GM18517 (cell line): Measurements from ENCODE around the gene ANKRD55.
"Not testable (repeated sequence)": the region's sequence is repeated elsewhere in the genome, so short reads cannot be mapped to it uniquely, and the experiment has no call there.

Experiments used
- ATAC-seq: cut with Tn5 transposase; IDR thresholded peaks from one replicate; pipeline ENCODE4 v1.9.1; 2021; ENCODE audit warnings: mild to moderate bottlenecking, moderate library complexity; ENCODE audit not compliant: unreplicated experiment

Gene ANKRD55

DNA sequence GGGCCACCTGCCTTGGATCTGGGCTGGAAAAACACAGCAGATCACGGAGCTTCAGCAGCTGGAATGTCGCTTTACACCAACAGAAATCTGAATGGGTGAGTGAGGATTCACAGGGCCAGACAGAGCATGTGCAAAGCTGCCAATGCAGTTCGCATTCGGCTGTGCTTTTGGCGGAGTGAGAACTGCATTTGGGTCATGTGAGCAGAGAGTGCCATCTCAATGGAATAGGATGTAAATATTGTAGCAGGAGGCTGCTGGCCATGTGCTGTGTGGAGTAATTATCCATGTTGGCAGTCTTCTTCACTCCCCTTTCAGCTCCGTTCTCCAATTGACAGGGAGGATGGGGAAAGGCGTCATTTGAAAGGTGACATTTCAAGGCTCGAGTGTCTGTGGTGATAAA, at the start of gene ANKRD55:
TSS of gene ANKRD55 (minus strand) at position 101 of the 400 bp plus-strand sequence. CDS start 417 bp downstream, outside the sequence.
- ATAC-seq: no peak

DNA sequence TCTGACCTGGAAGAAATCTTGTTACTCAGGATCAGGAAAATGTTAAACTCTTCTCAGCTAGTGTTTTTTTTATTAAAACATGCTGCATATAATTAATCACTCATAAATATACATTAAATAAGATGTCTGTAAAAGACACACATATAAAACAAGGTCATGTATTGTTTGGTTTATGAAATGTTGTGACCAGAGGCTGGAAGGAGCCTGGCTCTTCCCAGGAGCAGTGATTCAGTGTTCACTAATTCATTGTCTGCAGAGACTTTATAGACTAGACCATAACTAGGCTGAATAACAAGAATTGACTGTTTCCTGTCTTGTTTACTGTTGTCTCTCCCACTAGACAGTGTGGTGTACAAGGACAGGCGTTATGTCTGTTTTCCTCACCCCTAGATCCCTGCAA, 49.1 kb upstream of the ANKRD55 start:
- no peak for ATAC-seq

DNA sequence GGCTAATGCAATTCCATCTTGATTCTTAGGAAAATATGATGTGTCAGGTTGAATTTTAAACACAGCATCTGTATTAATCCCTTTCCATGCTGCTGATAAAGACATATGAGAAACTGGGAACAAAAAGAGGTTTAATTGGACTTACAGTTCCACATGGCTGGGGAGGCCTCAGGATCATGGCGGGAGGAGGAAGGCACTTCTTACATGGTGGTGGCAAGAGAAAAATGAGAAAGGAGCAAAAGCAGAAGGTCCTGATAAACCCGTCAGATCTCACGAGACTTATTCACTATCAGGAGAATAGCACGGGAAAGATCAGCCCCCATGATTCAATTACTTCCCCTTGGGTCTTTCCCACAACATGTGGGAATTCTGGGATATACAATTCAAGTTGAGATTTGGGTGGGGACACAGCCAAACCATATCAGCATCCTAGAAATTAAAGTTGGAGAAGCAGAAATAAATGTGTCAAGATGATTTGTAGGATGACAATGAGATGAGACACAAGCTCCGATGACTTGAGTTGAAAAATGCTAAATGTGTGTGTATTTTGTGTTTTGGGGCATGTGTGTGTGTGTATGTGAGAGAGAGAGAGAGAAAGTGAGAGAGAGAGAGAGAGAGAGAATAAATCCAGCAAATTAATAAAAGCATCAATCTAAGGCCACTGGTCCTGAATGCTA, 48.5 kb upstream of the ANKRD55 start:
- no peak for ATAC-seq

DNA sequence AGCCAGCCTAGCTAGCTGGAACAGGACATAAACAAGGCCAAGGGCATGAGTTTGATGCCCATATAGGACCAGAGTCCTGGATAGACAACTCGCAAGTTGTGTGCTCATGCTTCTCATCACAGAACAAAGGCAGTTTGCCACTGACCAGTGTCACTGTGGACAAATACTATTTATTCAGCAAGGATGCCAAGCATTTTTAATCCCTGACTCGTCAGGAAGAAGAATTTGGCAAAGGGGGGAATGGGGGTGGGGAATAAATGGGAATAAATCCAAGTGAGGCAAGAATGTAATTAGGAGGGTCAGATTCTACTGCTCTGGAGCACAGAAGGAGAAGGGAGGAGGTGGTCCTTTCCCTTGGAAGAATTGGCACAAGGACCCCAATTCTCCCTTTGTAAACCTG, 46.8 kb upstream of the ANKRD55 start:
- no peak for ATAC-seq

DNA sequence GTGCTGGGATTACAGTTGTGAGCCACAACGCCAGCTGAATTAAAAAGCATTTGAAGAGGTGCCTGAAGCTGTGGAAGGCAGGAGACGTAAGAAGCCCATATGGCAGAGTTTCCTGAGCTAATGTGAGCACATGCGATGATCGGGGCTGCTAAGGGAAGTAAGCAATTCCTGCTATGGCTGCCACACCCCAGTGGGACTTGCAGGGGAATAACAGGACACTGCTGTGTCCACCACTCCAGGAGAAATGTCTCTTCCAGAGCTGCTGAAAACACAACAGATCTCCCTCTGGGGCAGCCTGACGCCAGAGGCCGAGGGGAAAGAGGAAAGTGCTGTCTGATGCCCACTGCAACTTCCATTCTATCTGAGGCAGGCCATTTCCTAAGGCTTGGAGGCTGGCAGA, 46.2 kb upstream of the ANKRD55 start:
- ATAC-seq: no peak

DNA sequence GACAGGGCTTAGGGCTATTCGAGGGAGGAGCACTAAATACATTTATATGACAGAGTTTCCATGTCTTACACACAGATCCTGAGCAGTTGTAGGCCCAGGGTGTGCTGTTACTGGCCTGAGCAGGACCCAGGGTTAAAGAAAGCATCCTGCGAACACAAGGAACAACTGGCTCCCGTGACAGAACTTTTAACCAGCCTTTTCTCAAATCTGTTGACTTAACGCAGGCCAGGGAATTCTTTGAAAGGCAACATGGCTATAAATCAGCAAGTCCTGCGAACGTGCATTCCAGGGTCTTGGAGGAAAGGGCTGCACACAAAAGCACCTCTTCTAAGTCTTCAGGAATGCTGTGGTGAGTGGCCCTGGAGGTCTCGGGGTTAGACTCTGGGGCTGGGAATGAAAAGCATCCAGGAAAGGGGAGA, 45.2 kb upstream of the ANKRD55 start:
- no peak for ATAC-seq

DNA sequence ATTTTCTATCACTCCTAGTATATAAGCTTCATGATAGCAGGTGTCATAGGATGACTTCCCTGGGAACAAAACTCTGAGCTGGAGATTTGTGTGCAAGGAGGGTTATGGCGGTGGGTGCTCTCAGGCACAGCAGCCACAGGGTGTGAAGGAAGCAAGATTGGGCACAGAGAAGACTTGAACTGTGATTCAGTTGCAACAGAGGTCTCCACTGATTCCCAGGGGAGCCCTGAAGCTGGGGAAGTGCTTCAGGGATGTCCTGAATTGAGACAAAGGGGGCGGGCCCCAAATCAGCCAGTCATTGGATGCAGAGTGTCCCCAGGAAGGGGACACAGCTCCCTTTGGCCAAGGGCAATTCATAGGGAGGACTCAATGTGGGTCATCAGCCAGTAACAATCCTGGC, 44.4 kb upstream of the ANKRD55 start:
- no peak for ATAC-seq

DNA sequence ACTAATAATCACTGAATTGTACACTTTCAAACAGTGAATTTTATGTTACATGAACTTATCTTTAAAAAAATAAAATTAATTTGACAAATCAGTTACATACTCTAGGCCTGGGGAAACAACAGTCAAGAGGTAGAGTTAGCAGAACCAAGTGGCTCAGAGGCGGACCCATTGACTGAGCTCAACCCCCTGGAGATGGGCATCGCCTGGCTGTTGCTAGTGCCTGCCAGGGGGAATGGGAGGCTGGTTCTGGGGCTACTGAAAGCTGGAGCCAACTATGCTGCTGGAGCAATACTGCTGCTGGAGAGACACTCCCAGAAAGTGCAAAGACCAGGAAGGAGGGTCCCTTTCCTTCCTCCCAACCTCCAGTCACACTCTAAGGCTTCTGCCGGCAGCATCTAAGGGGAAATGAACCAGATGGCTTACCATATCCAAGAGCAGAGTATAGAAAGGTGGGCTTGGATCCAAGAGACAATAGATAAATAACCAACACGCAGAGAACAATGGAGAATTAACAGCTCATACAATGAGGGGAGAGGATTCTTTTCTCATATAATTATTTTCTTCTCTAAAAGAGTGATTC, 40.3 kb upstream of the ANKRD55 start:
- ATAC-seq: no peak

DNA sequence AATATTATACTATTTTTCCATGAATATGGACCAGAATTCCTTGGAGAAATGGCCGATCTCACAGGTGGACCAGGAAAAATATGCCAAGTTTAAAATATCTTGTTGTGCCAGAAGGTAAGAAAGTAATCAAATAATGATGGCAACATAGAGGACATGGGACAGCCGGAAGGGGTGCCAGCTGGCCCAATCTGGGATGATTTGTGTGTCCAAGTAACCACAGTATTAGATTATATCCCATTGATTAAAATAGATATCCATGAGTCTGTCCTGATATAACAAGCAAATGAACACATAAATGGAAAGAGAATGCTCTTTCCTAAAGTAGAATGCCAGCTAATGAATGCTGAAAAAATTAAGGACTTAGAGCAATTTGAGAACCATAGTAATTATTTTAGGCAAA, 39.6 kb upstream of the ANKRD55 start:
- ATAC-seq: no peak

DNA sequence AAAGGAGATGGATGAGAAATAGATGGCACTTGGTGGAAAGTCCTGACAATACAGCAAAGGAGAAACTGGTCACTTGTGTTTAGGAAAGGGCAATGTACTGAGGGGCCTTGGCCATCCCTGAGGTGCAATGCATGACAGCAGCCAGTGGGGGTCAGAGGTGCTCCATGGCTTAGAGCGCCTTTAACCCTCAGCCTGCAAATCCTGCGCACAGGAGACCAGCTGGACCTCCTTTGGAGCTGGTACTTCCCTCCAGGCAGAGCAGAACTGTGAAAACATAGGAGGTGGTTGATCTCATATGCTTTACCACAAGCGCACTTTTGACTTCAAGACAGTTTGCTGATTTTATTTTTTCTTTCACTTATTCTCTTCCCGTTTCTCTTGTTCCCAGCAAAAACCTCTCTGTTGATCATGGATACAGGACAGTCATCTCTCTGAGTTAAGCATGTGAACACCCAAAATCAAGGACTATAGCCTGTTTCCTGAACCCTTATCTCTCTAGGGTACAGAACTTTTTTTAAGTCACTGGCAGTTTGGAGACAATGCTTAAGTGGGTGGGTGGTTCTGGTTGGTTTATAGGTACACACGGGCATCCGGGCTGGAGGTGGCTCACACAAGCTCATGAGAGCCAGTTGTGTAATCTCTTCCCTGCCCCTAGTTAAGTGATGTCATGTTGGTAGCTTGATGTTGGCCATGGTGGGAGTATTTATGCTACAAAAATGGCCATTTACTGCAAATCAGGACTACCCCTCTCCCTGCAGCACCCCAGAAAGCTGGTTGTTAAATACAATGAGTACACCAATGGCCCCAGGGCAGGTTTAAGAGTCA, 37.6 kb upstream of the ANKRD55 start:
- peak; percentile 80 for ATAC-seq

DNA sequence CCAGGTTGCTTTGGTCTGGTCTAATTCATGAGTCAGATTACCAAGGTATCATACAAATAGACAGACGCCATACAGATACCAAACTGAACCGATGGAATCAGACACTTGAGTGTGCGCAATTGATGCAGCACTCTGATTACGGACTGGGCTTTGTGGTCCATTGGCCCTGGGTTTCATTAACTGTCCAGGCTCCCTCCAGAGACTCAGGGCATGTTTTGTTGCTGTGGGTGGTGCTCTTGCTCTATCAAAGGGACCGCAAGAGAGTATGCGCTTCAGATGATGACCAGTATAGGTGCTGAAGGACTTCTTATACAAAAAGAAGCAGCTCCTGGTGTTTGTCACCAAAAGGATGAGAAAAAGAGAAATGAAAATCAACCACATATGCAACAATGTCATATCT, 36.9 kb upstream of the ANKRD55 start:
- ATAC-seq: peak; percentile 10

DNA sequence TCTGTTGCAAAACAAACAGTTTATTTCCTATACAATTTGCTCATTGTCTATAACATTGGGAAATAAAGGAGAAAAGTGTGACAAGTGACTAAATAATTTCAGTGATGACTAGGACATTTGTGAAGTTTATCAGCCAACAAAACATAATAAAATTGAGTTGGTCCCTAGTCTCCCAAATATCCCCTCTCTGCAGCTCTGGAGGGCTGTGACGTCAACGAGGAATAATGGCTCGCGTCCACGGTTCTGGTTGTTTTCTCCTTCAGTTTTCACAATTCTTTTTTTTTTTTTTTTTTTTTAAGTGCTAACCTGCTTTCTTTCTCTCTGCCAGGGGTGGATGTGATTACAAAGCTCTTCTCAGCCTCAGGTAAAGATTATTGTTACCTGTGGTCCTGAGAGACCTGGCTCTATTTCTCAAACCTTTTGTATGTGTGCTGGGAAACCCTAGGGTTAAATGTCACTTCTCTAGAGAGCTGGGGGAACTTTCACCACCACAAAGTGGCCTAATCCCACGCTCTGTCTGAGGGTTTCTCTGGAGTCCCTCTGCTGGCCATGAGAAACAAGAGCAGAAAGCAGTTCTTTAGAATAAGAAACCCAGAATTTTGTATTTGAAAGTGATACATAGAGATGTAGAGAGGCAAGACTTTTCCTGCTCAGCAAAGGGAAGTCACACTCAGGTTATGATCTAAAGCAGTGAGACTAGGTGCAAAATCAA, 36.2 kb upstream of the ANKRD55 start:
- ATAC-seq: no peak

DNA sequence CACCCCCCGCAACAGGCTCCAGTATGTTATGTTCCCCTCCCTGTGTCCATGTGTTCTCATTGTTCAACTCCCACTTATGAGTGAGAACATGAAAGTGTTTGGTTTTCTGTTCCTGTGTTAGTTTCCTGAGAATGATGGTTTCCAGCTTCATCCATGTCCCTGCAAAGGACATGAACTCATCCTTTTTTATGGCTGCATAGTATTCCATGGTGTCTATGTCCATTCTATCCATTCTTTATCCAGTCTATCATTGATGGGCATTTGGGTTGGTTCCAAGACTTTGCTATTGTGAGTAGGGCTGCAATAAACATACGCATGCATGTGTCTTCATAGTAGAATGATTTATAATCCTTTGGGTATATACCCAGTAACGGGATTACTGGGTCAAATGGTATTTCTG, 35.6 kb upstream of the ANKRD55 start:
- not testable (repeated sequence) for ATAC-seq

DNA sequence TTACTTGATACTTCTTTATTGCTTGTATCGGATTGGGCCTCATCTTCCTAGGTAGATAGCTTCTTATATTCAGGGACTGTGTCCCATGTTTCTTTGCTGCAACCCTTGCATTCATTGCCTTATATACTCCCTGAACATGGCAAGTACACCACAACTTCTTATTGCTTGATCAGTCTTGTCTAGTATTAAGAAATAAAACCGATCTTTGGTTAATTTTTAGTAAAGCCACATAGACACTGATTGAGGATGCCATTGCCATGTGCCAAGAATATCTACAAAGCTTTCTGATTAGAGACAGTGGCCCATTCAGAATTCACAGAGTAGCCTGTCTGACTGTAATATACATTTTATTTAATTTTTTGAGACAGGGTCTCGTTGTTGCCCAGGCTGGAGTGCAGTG, 34.7 kb upstream of the ANKRD55 start:
- no peak for ATAC-seq

DNA sequence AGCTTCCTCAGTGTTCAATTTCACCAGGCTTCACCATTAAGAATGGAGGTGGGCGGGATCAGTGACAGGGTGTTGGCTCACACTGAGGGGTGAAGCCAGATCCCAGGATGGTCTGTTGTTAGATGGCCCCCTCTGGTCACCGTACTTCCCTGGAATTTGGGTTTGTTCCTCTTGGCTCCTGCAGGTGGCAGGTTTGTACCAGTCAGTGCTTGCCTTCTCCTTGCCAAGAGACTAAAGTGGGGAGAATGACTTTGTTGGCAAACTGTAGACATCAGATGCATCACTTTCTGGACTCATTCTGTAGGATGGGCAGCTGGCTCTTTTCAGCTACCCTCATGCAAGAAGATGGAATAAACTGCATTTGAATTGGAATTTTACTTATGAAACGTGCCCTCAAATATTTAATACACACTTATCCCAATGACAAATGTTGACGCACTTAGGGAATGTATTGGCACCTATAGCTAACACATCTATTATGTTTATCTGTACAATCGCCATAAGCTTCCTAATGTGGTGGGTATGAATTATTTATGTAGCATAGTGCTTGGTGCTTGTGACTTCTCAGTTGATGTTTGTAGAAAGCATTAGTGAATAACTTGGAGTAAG, 31.4 kb upstream of the ANKRD55 start:
- ATAC-seq: no peak

DNA sequence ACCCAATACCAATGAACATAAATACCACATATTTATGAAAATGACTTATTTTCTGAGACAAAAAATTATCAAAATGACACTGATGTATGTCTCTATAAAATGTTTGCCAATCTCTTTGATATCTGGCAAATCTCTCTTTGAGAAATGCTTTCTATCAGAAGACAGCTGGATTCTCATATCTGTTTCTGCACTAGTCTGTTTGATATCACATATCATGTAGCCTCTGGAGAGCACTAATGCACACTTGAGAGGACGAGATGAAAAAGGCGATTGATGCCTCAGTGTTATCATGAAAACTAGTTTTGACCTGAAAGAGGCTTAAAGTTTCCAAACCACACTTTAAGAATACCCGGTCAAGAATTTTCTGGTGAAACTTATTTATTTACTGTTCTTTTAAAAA, 29.1 kb upstream of the ANKRD55 start:
- no peak for ATAC-seq

DNA sequence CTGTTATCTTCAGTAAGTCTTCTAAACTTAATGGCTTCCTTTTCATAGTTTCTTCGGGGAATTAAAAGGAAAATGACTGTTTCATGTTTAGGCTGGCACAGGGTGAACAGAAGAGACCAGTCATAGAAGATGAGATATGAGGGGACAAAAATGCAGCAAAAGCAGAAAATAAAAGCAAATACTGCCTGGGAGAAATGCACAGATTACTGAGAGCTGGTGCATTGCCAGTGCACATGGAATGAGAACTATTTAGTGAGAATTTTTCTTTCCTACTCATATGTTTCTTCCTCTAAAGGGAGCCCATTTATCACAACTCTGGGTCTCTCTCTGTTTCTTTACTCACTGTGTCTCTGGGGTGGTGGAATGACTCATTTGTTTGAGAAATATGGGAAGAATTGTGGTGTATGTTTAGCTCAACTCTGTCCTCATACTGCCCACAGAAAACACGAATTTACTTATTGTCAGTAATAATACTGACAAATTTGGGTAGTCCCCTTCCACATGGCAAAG, 25.9 kb upstream of the ANKRD55 start:
- no peak for ATAC-seq

DNA sequence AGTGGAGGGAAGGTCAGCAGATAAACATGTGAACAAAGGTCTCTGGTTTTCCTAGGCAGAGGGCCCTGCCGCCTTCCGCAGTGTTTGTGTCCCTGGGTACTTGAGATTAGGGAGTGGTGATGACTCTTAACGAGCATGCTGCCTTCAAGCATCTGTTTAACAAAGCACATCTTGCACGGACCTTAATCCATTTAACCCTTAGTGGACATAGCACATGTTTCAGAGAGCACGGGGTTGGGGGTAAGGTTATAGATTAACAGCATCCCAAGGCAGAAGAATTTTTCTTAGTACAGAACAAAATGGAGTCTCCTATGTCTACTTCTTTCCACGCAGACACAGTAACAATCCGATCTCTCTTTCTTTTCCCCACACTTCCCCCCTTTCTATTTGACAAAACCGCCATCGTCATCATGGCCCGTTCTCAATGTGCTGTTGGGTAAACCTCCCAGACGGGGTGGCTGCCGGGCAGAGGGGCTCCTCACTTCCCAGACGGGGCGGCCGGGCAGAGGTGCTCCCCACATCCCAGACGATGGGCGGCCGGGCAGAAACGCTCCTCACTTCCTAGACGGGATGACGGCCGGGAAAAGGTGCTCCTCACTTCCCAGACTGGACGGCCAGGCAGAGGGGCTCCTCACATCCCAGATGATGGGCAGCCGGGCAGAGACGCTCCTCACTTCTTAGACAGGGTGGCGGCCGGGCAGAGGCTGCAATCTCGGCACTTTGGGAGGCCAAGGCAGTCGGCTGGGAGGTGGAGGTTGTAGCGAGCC, 24.8 kb upstream of the ANKRD55 start:
- ATAC-seq: not testable (repeated sequence)

DNA sequence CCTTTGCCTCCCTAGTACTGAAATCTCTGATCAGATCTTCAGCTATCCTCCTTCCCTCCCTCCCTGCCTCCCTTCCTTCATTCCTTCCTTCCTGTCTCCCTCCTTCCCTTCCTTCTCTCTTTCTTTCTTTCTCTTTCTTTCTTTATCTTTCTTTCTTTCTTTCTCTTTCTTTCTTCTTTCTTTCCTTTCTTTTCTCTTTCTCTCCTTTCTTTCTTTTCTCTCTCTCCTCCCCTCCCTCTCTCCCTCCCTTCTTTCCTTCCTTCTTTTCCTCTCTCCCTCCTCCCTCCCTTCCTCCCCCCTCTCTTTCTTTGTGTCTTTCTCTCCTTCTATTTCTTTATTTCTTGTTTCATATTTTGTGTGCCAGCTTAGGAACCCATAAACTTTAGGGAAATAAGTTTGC, 23.9 kb upstream of the ANKRD55 start:
- no peak for ATAC-seq

DNA sequence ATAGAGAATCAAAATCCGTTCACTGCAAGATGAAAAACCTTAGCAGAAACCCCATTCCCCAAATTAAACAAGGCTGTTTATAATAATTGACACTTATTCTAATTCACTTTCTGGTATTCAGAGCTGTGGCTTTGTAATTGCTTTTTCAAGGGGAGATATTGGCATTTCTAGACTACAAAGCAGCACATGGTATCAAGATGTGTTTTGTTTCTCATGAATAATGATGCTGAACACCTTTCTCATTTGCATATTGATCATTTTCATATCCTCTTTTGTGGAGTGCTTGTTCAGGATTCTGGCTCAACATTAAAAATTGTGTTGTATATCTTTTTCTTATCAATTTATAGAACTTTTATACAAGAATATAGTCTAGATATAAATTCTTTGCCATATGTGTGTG, 22.4 kb upstream of the ANKRD55 start:
- ATAC-seq: no peak
